Bronchial epithelial cell (primary cell): Measurements from ENCODE around the gene C1QTNF7. TPM values are rescaled to one million over a fixed set of nuclear protein-coding genes. Genes with fewer than 3 reads are reported as not detected.

Source experiments
- DNase-seq: peaks from one replicate; pipeline ENCODE4 v3.0.0-alpha.2; 2010; ENCODE audit warnings: low read depth
- FAIRE-seq: peaks from 2 replicates; lab custom pipeline; 2011; peaks lifted over from hg19 to GRCh38; lab: Jason Lieb, UNC
- H3K27me3 ChIP-seq: 2 replicates; pipeline ENCODE4 v1.5.1; 2011; ENCODE audit warnings: low read length; ENCODE audit not compliant: control insufficient read depth, insufficient read depth
- H3K36me3 ChIP-seq: 2 replicates; pipeline ENCODE4 v1.5.1; 2011; ENCODE audit warnings: low read length; ENCODE audit not compliant: control insufficient read depth, insufficient read depth
- H3K4me3 ChIP-seq: 2 replicates; pipeline ENCODE4 v1.5.1; 2011; ENCODE audit warnings: mild to moderate bottlenecking, low read depth, low read length, control low read depth
- total RNA-seq: library from RNA; depleted of rRNA; stranded (reverse); fragments of >200 nt; gene quantifications from 2 replicates; pipeline ENCODE4 v1.2.1, GENCODE V29; 2014
- TF ChIP-seq, protein P1 (sequence below): IDR thresholded peaks from 2 replicates; pipeline ENCODE4 v1.5.1; 2011; ENCODE audit warnings: mild to moderate bottlenecking, moderate library complexity, low read length, control low read depth, inconsistent platforms; ENCODE audit not compliant: insufficient read depth, severe bottlenecking

C1QTNF7 gene
- total RNA-seq, 1 donor from 2014 or later = not detected

- peak; percentile 32 for FAIRE-seq
- TF ChIP-seq, protein P1, sequence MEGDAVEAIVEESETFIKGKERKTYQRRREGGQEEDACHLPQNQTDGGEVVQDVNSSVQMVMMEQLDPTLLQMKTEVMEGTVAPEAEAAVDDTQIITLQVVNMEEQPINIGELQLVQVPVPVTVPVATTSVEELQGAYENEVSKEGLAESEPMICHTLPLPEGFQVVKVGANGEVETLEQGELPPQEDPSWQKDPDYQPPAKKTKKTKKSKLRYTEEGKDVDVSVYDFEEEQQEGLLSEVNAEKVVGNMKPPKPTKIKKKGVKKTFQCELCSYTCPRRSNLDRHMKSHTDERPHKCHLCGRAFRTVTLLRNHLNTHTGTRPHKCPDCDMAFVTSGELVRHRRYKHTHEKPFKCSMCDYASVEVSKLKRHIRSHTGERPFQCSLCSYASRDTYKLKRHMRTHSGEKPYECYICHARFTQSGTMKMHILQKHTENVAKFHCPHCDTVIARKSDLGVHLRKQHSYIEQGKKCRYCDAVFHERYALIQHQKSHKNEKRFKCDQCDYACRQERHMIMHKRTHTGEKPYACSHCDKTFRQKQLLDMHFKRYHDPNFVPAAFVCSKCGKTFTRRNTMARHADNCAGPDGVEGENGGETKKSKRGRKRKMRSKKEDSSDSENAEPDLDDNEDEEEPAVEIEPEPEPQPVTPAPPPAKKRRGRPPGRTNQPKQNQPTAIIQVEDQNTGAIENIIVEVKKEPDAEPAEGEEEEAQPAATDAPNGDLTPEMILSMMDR = peak; percentile 73
Observed at GRCh38 chr4:15479089-15479912, 51.5 kb downstream of the C1QTNF7 start.

GRCh38 chr4:15479913-15480185 lies 52.0 kb downstream of the C1QTNF7 start:
- no peaks in the 10 kb centered on the region for H3K27me3 ChIP-seq
- no peak for DNase-seq
- no peak for FAIRE-seq
- TF ChIP-seq, protein P1 = no peak
- H3K36me3 ChIP-seq = no peaks in the 10 kb centered on the region
- peak overlapping the region; percentile 44 for H3K4me3 ChIP-seq

More at GRCh38 chr4:15479089-15479912, 51.5 kb downstream of the C1QTNF7 start:
- Histone ChIP-seq H3K36me3 (no peaks in the 10 kb centered on the region), H3K4me3 (peak overlapping the region; percentile 44), H3K27me3 (no peaks in the 10 kb centered on the region)
- peak; percentile 82 for DNase-seq

DNA sequence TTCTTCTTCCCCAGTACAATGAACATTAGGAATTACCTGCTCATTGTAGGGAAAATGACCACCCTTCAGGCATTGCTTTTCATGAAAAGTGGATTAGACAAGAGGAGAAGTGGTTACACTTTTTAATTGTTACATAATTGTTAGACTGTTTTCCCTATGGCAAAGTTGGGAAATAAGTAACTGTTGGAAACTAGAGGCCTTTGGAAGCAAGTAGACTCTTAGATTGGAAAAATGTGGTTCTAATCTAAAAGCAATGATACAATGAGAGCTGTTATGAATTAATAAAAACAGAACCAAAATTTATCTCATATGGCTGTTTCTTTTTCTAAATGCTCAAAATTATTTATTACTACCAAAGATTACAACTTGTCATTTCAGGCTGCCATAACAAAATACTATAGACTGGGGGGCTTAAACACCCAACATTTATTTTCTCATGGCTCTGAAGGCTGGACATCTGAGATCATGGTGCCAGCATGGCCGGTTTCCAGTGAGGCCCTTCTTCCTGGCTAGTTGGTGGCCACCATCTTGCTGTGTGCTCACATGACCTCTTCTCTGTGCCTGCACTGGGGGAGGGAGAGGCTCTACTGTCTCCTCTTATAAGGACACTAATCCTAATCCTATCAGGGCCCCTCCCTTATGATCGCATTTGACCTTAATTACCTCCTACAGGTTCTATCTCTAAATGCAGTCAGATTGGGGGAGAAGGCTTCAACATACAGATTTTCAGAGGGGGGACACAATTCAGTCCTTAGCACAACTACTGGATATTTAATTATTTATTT lies 54.3 kb downstream of the C1QTNF7 start:
- Histone ChIP-seq H3K36me3 (no peaks in the 10 kb centered on the region), H3K4me3 (no peak overlapping the region), H3K27me3 (no peaks in the 10 kb centered on the region)
- no peak for DNase-seq
- TF ChIP-seq, protein P1 = no peak
- no peak for FAIRE-seq

DNA sequence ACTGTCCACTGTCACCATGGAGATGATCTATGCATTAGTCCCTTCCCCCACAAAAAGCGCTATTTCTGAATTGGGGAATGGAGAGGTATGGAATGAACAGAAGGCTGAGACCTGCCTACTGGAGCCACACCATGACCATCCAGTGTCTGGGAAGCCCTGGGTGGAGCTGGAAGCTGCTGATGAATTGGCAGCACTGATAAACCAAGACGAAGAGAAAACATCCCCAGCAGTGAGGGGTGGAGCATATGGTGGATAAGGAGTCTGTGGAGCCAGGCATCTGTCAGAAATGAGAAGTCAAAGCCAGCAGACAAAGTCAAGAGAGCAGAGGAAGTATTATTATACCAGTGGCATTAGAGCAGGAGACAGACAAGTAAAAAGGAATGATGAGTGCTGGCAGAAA lies 55.0 kb downstream of the C1QTNF7 start:
- Histone ChIP-seq H3K27me3 (no peaks in the 10 kb centered on the region), H3K36me3 (no peaks in the 10 kb centered on the region), H3K4me3 (no peak overlapping the region)
- no peak for FAIRE-seq
- TF ChIP-seq, protein P1 = no peak
- no peak for DNase-seq

DNA sequence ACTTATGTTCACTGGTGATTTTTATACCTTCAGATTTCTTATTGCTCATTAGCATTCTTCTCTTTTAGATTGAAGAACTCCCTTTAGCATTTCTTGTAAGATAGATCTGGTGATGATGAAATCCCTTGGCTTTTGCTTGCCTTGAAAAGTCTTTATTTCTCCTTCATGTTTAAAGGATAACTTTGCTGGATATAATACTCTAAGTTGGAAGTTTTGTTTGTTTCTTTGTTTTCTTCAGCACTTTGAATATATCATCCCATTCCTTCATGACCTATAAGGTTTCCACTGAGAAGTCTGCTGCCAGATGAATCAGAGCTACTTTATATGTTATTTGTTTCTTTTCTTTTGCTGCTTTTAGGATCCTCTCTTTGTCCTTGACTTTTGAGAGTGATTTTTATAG lies 60.3 kb downstream of the C1QTNF7 start:
- no peak for FAIRE-seq
- DNase-seq = no peak
- no peaks in the 10 kb centered on the region for H3K36me3 ChIP-seq
- TF ChIP-seq, protein P1 = no peak
- no peaks in the 10 kb centered on the region for H3K27me3 ChIP-seq
- H3K4me3 ChIP-seq = no peak overlapping the region
